GM12878 (cell line): ENCODE data around the gene KRTAP5-4. TPM values are rescaled to one million over a fixed set of nuclear protein-coding genes. Genes with fewer than 3 reads are reported as not detected.

Experiments
- ATAC-seq: fragments of 200-7000 bp; cut with Tn5 transposase; 3 replicates; pipeline ENCODE4 v1.9.1; 2020; ENCODE audit warnings: mild to moderate bottlenecking, moderate library complexity
- BruUV-seq: library from RNA; stranded (reverse); fragments of 400-500 nt; replicated peaks from 2 replicates; lab custom pipeline; 2021; lab: Mats Ljungman, UMichigan
- CTCF ChIA-PET: fragments of 300-600 bp; sonication (Branson Sonifier 250); formaldehyde crosslinking; extraction: SDS; loops from one replicate; lab custom pipeline; 2021; ENCODE audit warnings: inconsistent platforms; lab: Yijun Ruan, JAX
- POLR2A ChIA-PET: fragments of 350-600 bp; formaldehyde crosslinking; extraction: SDS; loops from one replicate; lab custom pipeline; 2021; ENCODE audit warnings: inconsistent platforms; lab: Charles Lee
- RAD21 ChIA-PET: fragments of 300-600 bp; sonication (Branson Sonifier 250); formaldehyde crosslinking; loops from one replicate; lab custom pipeline; 2023; ENCODE audit warnings: antibody characterized with exemption; ENCODE audit not compliant: unreplicated experiment; lab: Charles Lee
- SMC1A ChIA-PET: fragments of 300-600 bp; sonication (Branson Sonifier 250); formaldehyde crosslinking; loops from one replicate; lab custom pipeline; 2023; ENCODE audit not compliant: unreplicated experiment, uncharacterized antibody; lab: Charles Lee
- DNase-seq: peaks from one replicate; pipeline ENCODE4 v3.0.0-alpha.2; 2011; ENCODE audit warnings: low read depth, low spot score
- FAIRE-seq: peaks from 3 replicates; lab custom pipeline; 2011; peaks lifted over from hg19 to GRCh38; lab: Jason Lieb, UNC
- H2AFZ ChIP-seq: 2 replicates; pipeline ENCODE4 v1.6.0; 2011; ENCODE audit warnings: low read depth, low read length, control low read depth; ENCODE audit not compliant: control insufficient read depth
- H3K27ac ChIP-seq: 2 replicates; pipeline ENCODE4 v1.5.1; 2011; ENCODE audit warnings: control low read depth; ENCODE audit not compliant: control insufficient read depth, insufficient read depth
- H3K27me3 ChIP-seq, 2 experiments: replicated peaks in 1 of 2; 2 replicates each; pipeline versions ENCODE4 v1.6.0 to v1.6.1; 2011; ENCODE audit warnings: low read length in 1 of 2; ENCODE audit not compliant: control insufficient read depth in 2 of 2, insufficient read depth in 2 of 2
- H3K36me3 ChIP-seq, 2 experiments: 2 replicates each; pipeline ENCODE4 v1.5.1; 2011; ENCODE audit warnings: low read length in 1 of 2; ENCODE audit not compliant: control insufficient read depth in 2 of 2, insufficient read depth in 2 of 2
- H3K4me1 ChIP-seq: 2 replicates; pipeline ENCODE4 v1.6.1; 2011; ENCODE audit warnings: mild to moderate bottlenecking, low read length, moderate library complexity, mixed read lengths; ENCODE audit not compliant: control insufficient read depth, insufficient read depth
- H3K4me2 ChIP-seq: 2 replicates; pipeline ENCODE4 v1.6.0; 2011; ENCODE audit warnings: control low read depth; ENCODE audit not compliant: control insufficient read depth, insufficient read depth
- H3K4me3 ChIP-seq: fragments of 200-600 bp; sonication (generic); 2 replicates; pipeline ENCODE4 v1.5.1; 2016
- H3K79me2 ChIP-seq: 2 replicates; pipeline ENCODE4 v1.6.0; 2011; ENCODE audit warnings: low read length; ENCODE audit not compliant: control insufficient read depth, insufficient read depth
- H3K9ac ChIP-seq: 2 replicates; pipeline ENCODE4 v1.8.0; 2011; ENCODE audit warnings: low read length, control low read depth, mixed read lengths; ENCODE audit not compliant: control insufficient read depth, insufficient read depth
- H3K9me3 ChIP-seq: replicated peaks from 3 replicates; pipeline ENCODE4 v1.5.1; 2011; ENCODE audit warnings: mild to moderate bottlenecking, low read length; ENCODE audit not compliant: control insufficient read depth, insufficient read depth
- H4K20me1 ChIP-seq: 2 replicates; pipeline ENCODE4 v1.6.0; 2011; ENCODE audit not compliant: control insufficient read depth, insufficient read depth
- CBFB ChIP-seq: IDR thresholded peaks from 2 replicates; pipeline ENCODE4 v1.6.1; 2016; ENCODE audit warnings: antibody characterized with exemption, low read depth
- CREM ChIP-seq: IDR thresholded peaks from 2 replicates; pipeline ENCODE4 v1.6.1; 2014; ENCODE audit warnings: antibody characterized with exemption, low read depth
- EP300 ChIP-seq, 2 experiments: fragments of 150-350 bp in 1 of 2; IDR thresholded peaks; 2 replicates each; pipeline ENCODE4 v1.6.1; 2011 to 2012; ENCODE audit warnings: low read depth in 2 of 2, low read length in 2 of 2, borderline replicate concordance in 1 of 2, improper control_type of control experiment in 1 of 2, inconsistent platforms in 1 of 2; ENCODE audit not compliant: control insufficient read depth in 1 of 2
- IRF5 ChIP-seq: fragments of 450-650 bp; IDR thresholded peaks from 2 replicates; pipeline ENCODE4 v1.6.1; 2017; ENCODE audit warnings: borderline replicate concordance
- JUNB ChIP-seq: IDR thresholded peaks from 2 replicates; pipeline ENCODE4 v1.6.1; 2016; ENCODE audit warnings: antibody characterized with exemption, mild to moderate bottlenecking
- RAD51 ChIP-seq: fragments of 450-650 bp; IDR thresholded peaks from 2 replicates; pipeline ENCODE4 v1.6.1; 2016; ENCODE audit warnings: moderate library complexity, mild to moderate bottlenecking, inconsistent platforms
- RELB ChIP-seq: fragments of 450-650 bp; IDR thresholded peaks from 2 replicates; pipeline ENCODE4 v1.6.1; 2017; ENCODE audit warnings: low read depth, mild to moderate bottlenecking, moderate library complexity
- SUPT20H ChIP-seq: IDR thresholded peaks from 2 replicates; pipeline ENCODE4 v1.6.1; 2011; ENCODE audit warnings: low read depth, mild to moderate bottlenecking, low read length, moderate library complexity, borderline replicate concordance; ENCODE audit not compliant: control insufficient read depth
- WGBS: methylation state at CpG from one replicate; pipeline ENCODE4 v1.1.6; 2016; ENCODE audit warnings: low lambda C conversion rate; ENCODE audit not compliant: insufficient replicate concordance, insufficient coverage; ENCODE audit errors: missing lambda C conversion rate; 5-methylcytosine and 5-hydroxymethylcytosine counted together
- in situ Hi-C: fragments of 300-500 bp; cut with MboI; formaldehyde crosslinking; loops from 9 replicates; pipeline ENCODE4 v1.14.3; 2018; ENCODE audit warnings: mixed read lengths
- intact Hi-C: fragments of 100-400 bp; cut with micrococcal nuclease; formaldehyde crosslinking; loops from one replicate; pipeline ENCODE4 v1.14.2; 2022; ENCODE audit not compliant: unreplicated experiment
- polyA plus RNA-seq, 11 experiments: library from polyadenylated mRNA; depleted of rRNA in 4 of 11; unstranded in 6 of 11; stranded (reverse) in 5 of 11; fragments of >200 nt; fragmentation: Nextera tagmentation in 4 of 11; fragmentation: Illumina TruSeq in 1 of 11; extraction: Ambion mirVana in 4 of 11; extraction: Trizol in 1 of 11; gene quantifications; 1 replicate in 1 of 11; 2 replicates in 10 of 11; pipeline versions ENCODE4 v1.2.1 to v1.2.3, GENCODE V29; 2011 to 2016; ENCODE audit warnings: inconsistent platforms in 2 of 11, missing spikeins in 2 of 11, low read depth in 1 of 11
- total RNA-seq, 4 experiments: library from RNA; depleted of rRNA in 3 of 4; stranded (reverse); fragments of >200 nt in 3 of 4; fragmentation: Illumina TruSeq in 1 of 4; extraction: Trizol in 1 of 4; gene quantifications; 2 replicates each; pipeline versions ENCODE4 v1.2.1 to v1.2.3, GENCODE V29; 2013 to 2021
- TF ChIP-seq, protein P1 (sequence below): fragments of 450-650 bp; IDR thresholded peaks from 2 replicates; pipeline ENCODE4 v1.6.1; 2016; ENCODE audit warnings: mild to moderate bottlenecking

The KRTAP5-4 gene
- total and polyA plus RNA-seq, 10 of the 15 experiments (the other 5 are each of a cell fraction or from before 2014, with no cell fraction given), result not detected

GRCh38 chr11:1639666-1640065 lies 17.7 kb upstream of the KRTAP5-4 start (continued):
- TF ChIP-seq, protein P1, sequence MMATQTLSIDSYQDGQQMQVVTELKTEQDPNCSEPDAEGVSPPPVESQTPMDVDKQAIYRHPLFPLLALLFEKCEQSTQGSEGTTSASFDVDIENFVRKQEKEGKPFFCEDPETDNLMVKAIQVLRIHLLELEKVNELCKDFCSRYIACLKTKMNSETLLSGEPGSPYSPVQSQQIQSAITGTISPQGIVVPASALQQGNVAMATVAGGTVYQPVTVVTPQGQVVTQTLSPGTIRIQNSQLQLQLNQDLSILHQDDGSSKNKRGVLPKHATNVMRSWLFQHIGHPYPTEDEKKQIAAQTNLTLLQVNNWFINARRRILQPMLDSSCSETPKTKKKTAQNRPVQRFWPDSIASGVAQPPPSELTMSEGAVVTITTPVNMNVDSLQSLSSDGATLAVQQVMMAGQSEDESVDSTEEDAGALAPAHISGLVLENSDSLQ, result no peak
- TF ChIP-seq, all 136 proteins: peak for 0

- Histone ChIP-seq H3K4me3 (no peak overlapping the region), H3K36me3 (no peaks in the 10 kb centered on the region), H3K9ac (no peak overlapping the region), H4K20me1 (no peaks in the 10 kb centered on the region), H3K79me2 (no peaks in the 10 kb centered on the region), H3K4me1 (no peaks in the 10 kb centered on the region), H3K9me3 (no peaks in the 10 kb centered on the region), H3K27me3 (no peaks in the 10 kb centered on the region; a peak in 2 of 4 replicates), H3K27ac (no peak overlapping the region), H2AFZ (no peak overlapping the region), H3K4me2 (no peak overlapping the region)
- RAD21 ChIA-PET, result interaction anchor here (1.4 kb wide), 1 partner anchor 55 kb away, joined by 4 read pairs; no protein-coding TSS in a partner anchor
- CTCF ChIA-PET, result interaction anchor here (0.6 to 3.6 kb wide), 9 partner anchors 8 to 518 kb away, joined by 3 to 23 read pairs (median 3); no protein-coding TSS in a partner anchor
- BruUV-seq, result no TSS peak
- SMC1A ChIA-PET, result no interaction called here
- 38% methylated on average over 18 of the region's 18 CpGs for WGBS
- in situ Hi-C loops, result no loop called here
- ATAC-seq (no peak), DNase-seq (no peak), FAIRE-seq (no peak)
- POLR2A ChIA-PET, result no interaction called here
- no peak for TF ChIP-seq CBFB
- intact Hi-C loops, result no loop called here
These were observed 17.2 kb upstream of the KRTAP5-4 start for GRCh38 chr11:1639102-1639620.

- DNase-seq, result no peak
- Histone ChIP-seq H3K9me3 (no peaks in the 10 kb centered on the region), H3K4me1 (no peaks in the 10 kb centered on the region), H3K27ac (no peak overlapping the region), H3K4me2 (no peak overlapping the region), H4K20me1 (no peaks in the 10 kb centered on the region), H3K9ac (no peak overlapping the region), H2AFZ (no peak overlapping the region), H3K79me2 (no peaks in the 10 kb centered on the region), H3K36me3 (no peaks in the 10 kb centered on the region), H3K27me3 (no peaks in the 10 kb centered on the region; a peak in 2 of 4 replicates), H3K4me3 (no peak overlapping the region)
- WGBS, result 18% methylated on average over 8 of the region's 8 CpGs
- RAD21 ChIA-PET, result no interaction called here
- in situ Hi-C loops, result no loop called here
- no peak for FAIRE-seq
- POLR2A ChIA-PET, result no interaction called here
- ATAC-seq, result no peak
- SMC1A ChIA-PET, result no interaction called here
- intact Hi-C loops, result no loop called here
- CTCF ChIA-PET, result interaction anchor here (0.6 to 3.6 kb wide), 2 partner anchors 14 to 1081 kb away, joined by 3 to 23 read pairs; no protein-coding TSS in a partner anchor
- BruUV-seq, result no TSS peak
- no peak for TF ChIP-seq JUNB
- TF ChIP-seq SUPT20H, result no peak
- TF ChIP-seq EP300 (IDR thresholded peaks at IDR 0.05; ENCODE audit: borderline replicate concordance in 1 of 2, control insufficient read depth in 1 of 2, low read depth in 2 of 2, low read length in 2 of 2), result no peak
- no peak for TF ChIP-seq CREM
- TF ChIP-seq RELB, result no peak
- no peak for TF ChIP-seq IRF5
- TF ChIP-seq RAD51, result no peak
These were observed 16.4 kb upstream of the KRTAP5-4 start for GRCh38 chr11:1638344-1638743.
